Suprapubic skin (tissue), 4 donors: ENCODE results near the gene C14orf132.

ENCODE experiments used
- CTCF ChIP-seq, 2 donors: fragments of 200-600 bp in 1 of 2; fragments of 450-650 bp in 1 of 2; sonication (generic) in 1 of 2; IDR thresholded peaks; one replicate each; pipeline ENCODE4 v1.5.1; 2016 to 2019; ENCODE audit warnings: antibody characterized with exemption in 2 of 2, mild to moderate bottlenecking in 1 of 2, moderate library complexity in 1 of 2
- EP300 ChIP-seq: sonication (generic); formaldehyde crosslinking; IDR thresholded peaks from one replicate; pipeline ENCODE4 v1.6.1; 2017; ENCODE audit warnings: antibody characterized with exemption
- POLR2A ChIP-seq, 2 donors: fragments of 450-650 bp; IDR thresholded peaks; one replicate each; pipeline ENCODE4 v1.6.1; 2017; ENCODE audit warnings: antibody characterized with exemption in 2 of 2, mild to moderate bottlenecking in 2 of 2, moderate library complexity in 2 of 2
- POLR2AphosphoS5 ChIP-seq, 3 donors: sonication (generic); formaldehyde crosslinking; IDR thresholded peaks; one replicate each; pipeline ENCODE4 v1.6.1; 2017; ENCODE audit warnings: antibody characterized with exemption in 3 of 3

GRCh38 chr14:96140952-96141351 is 101.8 kb downstream of the C14orf132 start:
- TF ChIP-seq POLR2A (IDR thresholded peaks at IDR 0.05) = no peak
- no peak for TF ChIP-seq POLR2AphosphoS5 (IDR thresholded peaks at IDR 0.05)
- TF ChIP-seq CTCF (IDR thresholded peaks at IDR 0.05) = no peak
- no peak for TF ChIP-seq EP300
